ENCODE measurements around the gene CD209. TPM values are rescaled to one million over a fixed set of nuclear protein-coding genes. Genes with fewer than 3 reads are reported as not detected.

CD209 gene
- total RNA-seq, 1 experiment from 2014 or later = not detected

GRCh38 chr19:7690779-7691258, 56.5 kb downstream of the CD209 start:
- ATAC-seq (no peak), DNase-seq (ENCODE audit: low read depth, low spot score) (no peak)
- H3K4me3 ChIP-seq (replicated peaks in 1 of 2; ENCODE audit: low read depth in 1 of 2, low read length in 2 of 2) = no peak overlapping the region
- H3K79me2 ChIP-seq (ENCODE audit: insufficient read depth, low read length) = no peaks in the 10 kb centered on the region
- no peak overlapping the region for H3K27ac ChIP-seq (ENCODE audit: low read depth, low read length)
- H3K9me2 ChIP-seq (ENCODE audit: insufficient read depth) = no peaks in the 10 kb centered on the region
- no peak for TF ChIP-seq EGR1 (IDR thresholded peaks at IDR 0.05; ENCODE audit: low read depth)
- no peak for TF ChIP-seq YY1 (IDR thresholded peaks at IDR 0.05; ENCODE audit: extremely low read depth, insufficient replicate concordance, low read depth, low read length)
- no peak for TF ChIP-seq EZH2 (IDR thresholded peaks at IDR 0.05)
- TF ChIP-seq TCF7L2 (IDR thresholded peaks at IDR 0.05; ENCODE audit: borderline replicate concordance, extremely low read depth, insufficient read depth, insufficient read length) = no peak
- TF ChIP-seq, protein P1, sequence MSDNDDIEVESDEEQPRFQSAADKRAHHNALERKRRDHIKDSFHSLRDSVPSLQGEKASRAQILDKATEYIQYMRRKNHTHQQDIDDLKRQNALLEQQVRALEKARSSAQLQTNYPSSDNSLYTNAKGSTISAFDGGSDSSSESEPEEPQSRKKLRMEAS (IDR thresholded peaks at IDR 0.05) = no peak
- TF ChIP-seq SP1 (IDR thresholded peaks at IDR 0.05; ENCODE audit: low read depth) = no peak
- TF ChIP-seq EZH2phosphoT487 (IDR thresholded peaks at IDR 0.05; ENCODE audit: borderline replicate concordance) = no peak
- TF ChIP-seq, protein P2, sequence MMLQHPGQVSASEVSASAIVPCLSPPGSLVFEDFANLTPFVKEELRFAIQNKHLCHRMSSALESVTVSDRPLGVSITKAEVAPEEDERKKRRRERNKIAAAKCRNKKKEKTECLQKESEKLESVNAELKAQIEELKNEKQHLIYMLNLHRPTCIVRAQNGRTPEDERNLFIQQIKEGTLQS (IDR thresholded peaks at IDR 0.05) = no peak
- TF ChIP-seq FOSL1 (IDR thresholded peaks at IDR 0.05; ENCODE audit: low read depth) = no peak
- TF ChIP-seq, protein P3, sequence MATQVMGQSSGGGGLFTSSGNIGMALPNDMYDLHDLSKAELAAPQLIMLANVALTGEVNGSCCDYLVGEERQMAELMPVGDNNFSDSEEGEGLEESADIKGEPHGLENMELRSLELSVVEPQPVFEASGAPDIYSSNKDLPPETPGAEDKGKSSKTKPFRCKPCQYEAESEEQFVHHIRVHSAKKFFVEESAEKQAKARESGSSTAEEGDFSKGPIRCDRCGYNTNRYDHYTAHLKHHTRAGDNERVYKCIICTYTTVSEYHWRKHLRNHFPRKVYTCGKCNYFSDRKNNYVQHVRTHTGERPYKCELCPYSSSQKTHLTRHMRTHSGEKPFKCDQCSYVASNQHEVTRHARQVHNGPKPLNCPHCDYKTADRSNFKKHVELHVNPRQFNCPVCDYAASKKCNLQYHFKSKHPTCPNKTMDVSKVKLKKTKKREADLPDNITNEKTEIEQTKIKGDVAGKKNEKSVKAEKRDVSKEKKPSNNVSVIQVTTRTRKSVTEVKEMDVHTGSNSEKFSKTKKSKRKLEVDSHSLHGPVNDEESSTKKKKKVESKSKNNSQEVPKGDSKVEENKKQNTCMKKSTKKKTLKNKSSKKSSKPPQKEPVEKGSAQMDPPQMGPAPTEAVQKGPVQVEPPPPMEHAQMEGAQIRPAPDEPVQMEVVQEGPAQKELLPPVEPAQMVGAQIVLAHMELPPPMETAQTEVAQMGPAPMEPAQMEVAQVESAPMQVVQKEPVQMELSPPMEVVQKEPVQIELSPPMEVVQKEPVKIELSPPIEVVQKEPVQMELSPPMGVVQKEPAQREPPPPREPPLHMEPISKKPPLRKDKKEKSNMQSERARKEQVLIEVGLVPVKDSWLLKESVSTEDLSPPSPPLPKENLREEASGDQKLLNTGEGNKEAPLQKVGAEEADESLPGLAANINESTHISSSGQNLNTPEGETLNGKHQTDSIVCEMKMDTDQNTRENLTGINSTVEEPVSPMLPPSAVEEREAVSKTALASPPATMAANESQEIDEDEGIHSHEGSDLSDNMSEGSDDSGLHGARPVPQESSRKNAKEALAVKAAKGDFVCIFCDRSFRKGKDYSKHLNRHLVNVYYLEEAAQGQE (IDR thresholded peaks at IDR 0.05; ENCODE audit: low read depth) = no peak
- TF ChIP-seq, protein P4, sequence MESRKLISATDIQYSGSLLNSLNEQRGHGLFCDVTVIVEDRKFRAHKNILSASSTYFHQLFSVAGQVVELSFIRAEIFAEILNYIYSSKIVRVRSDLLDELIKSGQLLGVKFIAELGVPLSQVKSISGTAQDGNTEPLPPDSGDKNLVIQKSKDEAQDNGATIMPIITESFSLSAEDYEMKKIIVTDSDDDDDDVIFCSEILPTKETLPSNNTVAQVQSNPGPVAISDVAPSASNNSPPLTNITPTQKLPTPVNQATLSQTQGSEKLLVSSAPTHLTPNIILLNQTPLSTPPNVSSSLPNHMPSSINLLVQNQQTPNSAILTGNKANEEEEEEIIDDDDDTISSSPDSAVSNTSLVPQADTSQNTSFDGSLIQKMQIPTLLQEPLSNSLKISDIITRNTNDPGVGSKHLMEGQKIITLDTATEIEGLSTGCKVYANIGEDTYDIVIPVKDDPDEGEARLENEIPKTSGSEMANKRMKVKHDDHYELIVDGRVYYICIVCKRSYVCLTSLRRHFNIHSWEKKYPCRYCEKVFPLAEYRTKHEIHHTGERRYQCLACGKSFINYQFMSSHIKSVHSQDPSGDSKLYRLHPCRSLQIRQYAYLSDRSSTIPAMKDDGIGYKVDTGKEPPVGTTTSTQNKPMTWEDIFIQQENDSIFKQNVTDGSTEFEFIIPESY (IDR thresholded peaks at IDR 0.05; ENCODE audit: extremely low read depth, insufficient replicate concordance, low read length) = no peak
- TF ChIP-seq CBX3 (IDR thresholded peaks at IDR 0.05; ENCODE audit: low read depth) = no peak
- TF ChIP-seq ZFX (IDR thresholded peaks at IDR 0.05) = no peak
- TF ChIP-seq ELF1 (IDR thresholded peaks at IDR 0.05; ENCODE audit: borderline replicate concordance, low read depth) = no peak
- TF ChIP-seq SRF (IDR thresholded peaks at IDR 0.05; ENCODE audit: low read depth) = no peak
- TF ChIP-seq CEBPB (IDR thresholded peaks at IDR 0.05; ENCODE audit: low read depth) = no peak
- TF ChIP-seq RAD21 (IDR thresholded peaks at IDR 0.05; ENCODE audit: low read depth) = no peak
- no peak for TF ChIP-seq JUND (IDR thresholded peaks at IDR 0.05)
- ChIA-PET RAD21 (ENCODE audit: low non-redundant PET in 1 of 2, low total read pairs in 2 of 2, uncharacterized antibody in 2 of 2, unreplicated experiment in 2 of 2) (no interaction called here), CTCF (no interaction called here), POLR2A (no interaction called here)
- H3K4me1 ChIP-seq (ENCODE audit: control insufficient read depth in 1 of 2, insufficient read depth in 2 of 2, low read length in 2 of 2) = no peaks in the 10 kb centered on the region
- BruUV-seq (replicated peaks) = no TSS peak
- H3K4me2 ChIP-seq (ENCODE audit: low read length) = no peak overlapping the region
- H4K20me1 ChIP-seq (ENCODE audit: insufficient read depth) = no peaks in the 10 kb centered on the region
- H3K9me3 ChIP-seq (ENCODE audit: control insufficient read depth in 1 of 2, insufficient read depth in 1 of 2, low read depth in 1 of 2, low read length in 2 of 2) = peaks cover 0 to 5% of the 10 kb centered on the region in 2 experiments; a peak in 1 of 4 replicates
- no peaks in the 10 kb centered on the region for H3K36me3 ChIP-seq (ENCODE audit: control insufficient read depth in 1 of 2, insufficient read depth in 2 of 2, low read length in 2 of 2)
- intact Hi-C loops (cut with micrococcal nuclease) = no loop called here
- H3K27me3 ChIP-seq (ENCODE audit: insufficient read depth, low read length) = no peaks in the 10 kb centered on the region
- no peak overlapping the region for H2AFZ ChIP-seq (ENCODE audit: low read depth, low read length, poor library complexity, severe bottlenecking)
- no peak overlapping the region for H3K9ac ChIP-seq (ENCODE audit: low read length)

Measured in HCT116 (cell line).